ENCODE measurements around the gene MAPK8IP1.

The MAPK8IP1 gene

GRCh38 chr11:45917623-45918330 is 32.3 kb downstream of the MAPK8IP1 start, which contains the start of gene PEX16:
PEX16 (minus strand) TSS chr11:45917877; CDS start chr11:45917811, 66 bp downstream.
- TF ChIP-seq CTCF (IDR thresholded peaks at IDR 0.05; ENCODE audit: insufficient read depth, low read depth, low read length, missing control alignments) = no peak
- peak within 1 kb of the TSS; percentile 98 for H3K4me3 ChIP-seq (ENCODE audit: low read length)
- peak; percentile 100 for DNase-seq (ENCODE audit: low read depth)

GRCh38 chr11:45918331-45918941 is 33.0 kb downstream of the MAPK8IP1 start:
- TF ChIP-seq CTCF (IDR thresholded peaks at IDR 0.05; ENCODE audit: insufficient read depth, low read depth, low read length, missing control alignments) = no peak
- DNase-seq (ENCODE audit: low read depth) = peak; percentile 78
- peak overlapping the region; percentile 98 for H3K4me3 ChIP-seq (ENCODE audit: low read length)

GRCh38 chr11:45918962-45919675 is 33.7 kb downstream of the MAPK8IP1 start:
- TF ChIP-seq CTCF (IDR thresholded peaks at IDR 0.05; ENCODE audit: insufficient read depth, low read depth, low read length, missing control alignments) = no peak
- H3K4me3 ChIP-seq (ENCODE audit: low read length) = no peak overlapping the region
- DNase-seq (ENCODE audit: low read depth) = no peak

- no peak for TF ChIP-seq CTCF (IDR thresholded peaks at IDR 0.05; ENCODE audit: insufficient read depth, low read depth, low read length, missing control alignments)
- no peak for DNase-seq (ENCODE audit: low read depth)
- H3K4me3 ChIP-seq (ENCODE audit: low read length) = no peak overlapping the region
These were observed 34.5 kb downstream of the MAPK8IP1 start for GRCh38 chr11:45919806-45920530.

GRCh38 chr11:45920531-45921477 is 35.4 kb downstream of the MAPK8IP1 start:
- TF ChIP-seq CTCF (IDR thresholded peaks at IDR 0.05; ENCODE audit: insufficient read depth, low read depth, low read length, missing control alignments) = no peak
- H3K4me3 ChIP-seq (ENCODE audit: low read length) = no peak overlapping the region
- no peak for DNase-seq (ENCODE audit: low read depth)
